HG02798 (cell line): Measurements from ENCODE around the gene C9orf153.
"Not testable (repeated sequence)": the region's sequence is repeated elsewhere in the genome, so short reads cannot be mapped to it uniquely, and the experiment has no call there.

Source experiments
- ATAC-seq: cut with Tn5 transposase; IDR thresholded peaks from one replicate; pipeline ENCODE4 v1.9.1; 2021; ENCODE audit warnings: mild to moderate bottlenecking; ENCODE audit not compliant: unreplicated experiment, poor library complexity

Gene C9orf153

DNA sequence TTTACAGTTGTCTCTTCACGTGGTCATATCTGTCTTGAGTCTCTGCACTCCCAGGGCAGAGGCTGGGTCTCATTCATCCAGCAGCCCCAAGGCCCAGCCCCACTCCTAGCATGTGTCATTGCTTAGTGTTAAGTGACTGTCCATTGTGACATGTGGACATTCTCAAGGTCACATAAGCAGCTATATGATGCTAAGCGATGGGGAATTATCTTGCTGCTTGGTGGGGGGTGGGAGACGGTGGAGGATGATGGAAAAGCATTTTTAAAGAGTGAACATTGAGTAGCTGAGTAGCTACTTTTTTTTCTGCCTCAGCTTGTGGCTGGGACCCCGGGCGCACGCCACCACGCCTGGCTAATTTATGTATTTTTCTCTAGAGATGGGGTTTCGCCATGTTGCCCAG lies at the start of gene C9orf153:
C9orf153 (minus strand) TSS at position 101 of the 400 bp plus-strand sequence. CDS start 30,054 bp downstream, outside the sequence.
- ATAC-seq, result no peak

DNA sequence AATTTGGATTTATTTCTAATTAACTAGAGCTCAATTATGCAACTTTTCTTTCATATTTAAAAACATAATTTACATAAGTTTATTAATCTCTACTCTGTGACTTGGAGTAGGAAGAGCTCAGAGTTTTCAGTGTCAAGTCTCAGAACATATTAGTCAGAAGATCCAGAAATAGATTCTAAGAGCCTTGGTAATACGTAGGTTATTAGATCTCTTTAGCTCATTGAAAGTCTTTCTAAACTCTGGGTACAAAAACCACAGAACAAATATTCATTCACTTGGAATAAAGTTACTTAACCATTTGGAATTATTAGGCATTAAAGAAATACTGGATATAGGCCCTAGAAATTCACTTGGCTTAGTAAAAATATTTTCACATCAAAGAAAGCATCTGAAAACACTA lies 49.2 kb upstream of the C9orf153 start:
- ATAC-seq, result no peak

DNA sequence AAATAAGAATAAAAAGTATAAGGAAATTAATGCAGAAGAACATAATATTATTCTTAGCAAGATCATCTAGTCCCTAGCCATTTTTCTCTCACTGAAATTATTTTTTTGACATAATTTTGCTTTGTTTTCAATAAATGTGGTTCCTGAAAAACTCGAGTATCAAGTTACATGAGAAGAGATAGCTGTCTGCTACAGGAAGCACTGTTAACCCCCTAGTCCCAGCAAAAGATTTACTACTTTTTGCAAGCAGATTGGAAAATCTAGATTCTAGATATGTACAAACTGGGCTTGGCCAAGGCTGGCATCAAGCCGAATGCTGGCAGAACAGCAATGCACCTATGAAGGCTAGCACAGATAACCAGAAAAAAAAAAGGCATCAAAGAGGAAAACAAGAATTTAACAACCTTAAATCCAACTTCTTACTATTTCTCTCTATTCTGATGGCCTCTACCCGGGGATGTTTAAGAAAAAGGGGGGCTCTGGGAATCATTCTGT lies 44.8 kb upstream of the C9orf153 start:
- ATAC-seq, result no peak

DNA sequence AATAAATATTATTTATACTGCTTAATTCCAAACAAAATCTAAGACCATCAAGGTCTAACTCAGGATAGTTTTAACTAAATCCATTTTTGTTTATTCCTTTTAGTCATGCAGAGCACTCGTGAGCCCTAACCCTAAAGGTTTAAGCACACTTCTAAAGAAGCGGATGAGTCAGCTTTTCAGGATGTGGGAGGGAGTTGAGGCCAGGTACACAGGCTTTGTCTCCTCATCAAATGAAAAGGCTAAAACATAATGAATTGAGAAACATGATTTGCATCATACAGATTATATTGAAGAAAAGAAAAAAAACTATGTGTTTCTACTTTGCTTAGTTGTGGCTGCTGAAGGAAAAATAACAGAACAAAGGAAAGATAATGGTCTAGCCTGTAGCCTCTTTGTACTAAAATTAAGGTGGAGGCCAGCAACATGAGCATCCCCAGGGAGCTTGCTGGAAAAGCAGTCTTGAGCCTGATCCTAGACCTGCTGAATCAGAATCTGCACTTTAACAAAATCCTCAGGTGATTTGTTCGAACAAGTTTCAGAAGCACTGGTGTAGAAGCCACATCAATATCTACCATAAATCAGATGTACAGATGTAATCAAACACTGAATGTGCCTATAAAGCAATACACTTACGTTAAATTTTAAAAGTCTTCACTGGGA lies 44.0 kb upstream of the C9orf153 start:
- ATAC-seq, result no peak

DNA sequence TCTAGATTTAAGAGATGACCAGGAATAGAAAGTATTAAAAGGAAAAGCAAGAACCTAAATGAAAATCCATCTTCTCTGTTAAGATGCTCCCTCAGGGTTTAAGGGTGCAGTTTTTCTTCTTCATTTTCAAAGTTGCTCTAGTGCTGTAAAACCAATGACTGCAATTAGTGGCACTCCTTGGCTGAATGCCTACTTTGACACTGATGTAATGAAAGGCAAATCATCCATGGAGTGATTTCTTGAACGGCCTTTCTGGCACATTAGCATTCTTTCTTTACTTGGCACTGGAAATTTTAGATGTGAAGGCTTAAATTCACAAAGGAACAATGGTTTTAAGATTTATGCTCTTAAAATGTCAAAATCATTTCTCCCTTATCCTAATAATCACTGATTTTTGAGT lies 42.2 kb upstream of the C9orf153 start:
- ATAC-seq, result no peak

DNA sequence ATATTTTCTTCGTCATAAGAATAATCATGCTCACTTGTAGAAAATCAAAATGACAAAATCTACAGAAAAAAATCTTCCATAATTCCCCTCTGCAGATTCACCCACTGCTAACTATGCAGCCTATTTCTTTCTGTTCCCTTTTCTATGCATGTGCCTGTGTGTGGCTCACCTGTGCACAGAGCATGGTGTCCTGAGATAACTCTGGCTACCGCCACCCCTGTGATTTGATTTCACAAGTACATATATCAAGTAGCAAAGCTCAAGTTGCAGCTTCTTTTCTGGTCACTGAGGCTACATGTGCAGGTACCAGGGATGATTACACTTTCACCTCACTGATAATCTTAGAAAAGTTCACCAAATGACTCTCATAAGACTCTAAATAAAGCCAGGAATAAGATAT lies 41.2 kb upstream of the C9orf153 start:
- ATAC-seq, result no peak

DNA sequence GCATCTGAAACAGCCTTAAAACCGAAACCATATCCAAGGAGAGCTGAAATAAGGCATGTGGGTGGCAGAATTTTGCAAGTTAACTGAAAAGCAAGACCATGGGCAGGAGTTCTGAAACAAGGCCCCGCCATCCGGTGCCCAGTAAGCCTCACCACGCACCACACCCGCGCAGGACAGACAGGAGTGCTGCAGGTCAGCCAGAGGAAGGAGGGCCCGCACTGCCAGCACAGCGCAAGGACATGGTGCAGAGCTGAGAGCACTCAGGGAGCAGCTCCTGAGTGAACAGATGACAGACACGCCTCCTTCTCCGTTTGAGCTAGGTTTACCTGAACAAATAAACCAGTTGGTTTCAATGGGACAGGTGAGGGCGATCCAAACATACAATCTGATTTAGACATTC lies 39.4 kb upstream of the C9orf153 start:
- no peak for ATAC-seq

DNA sequence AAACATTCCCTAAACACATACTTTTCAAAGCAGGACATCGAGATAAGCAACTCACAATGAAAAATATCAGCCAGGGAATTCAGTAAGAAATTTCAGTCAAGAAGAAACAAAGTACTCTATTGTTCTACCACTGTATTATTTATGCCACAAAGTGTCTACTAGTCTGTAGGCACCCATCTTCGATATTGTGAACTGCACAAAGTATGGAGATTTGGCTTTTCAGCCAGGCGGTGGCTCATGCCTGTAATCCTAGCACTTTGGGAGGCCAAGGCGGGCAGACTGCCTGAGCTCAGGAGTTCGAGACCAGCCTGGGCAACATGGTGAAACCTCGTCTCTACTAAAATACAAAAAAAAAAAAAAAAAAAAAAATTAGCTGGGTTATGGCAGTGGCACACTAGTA lies 30.9 kb upstream of the C9orf153 start:
- ATAC-seq, result not testable (repeated sequence)

DNA sequence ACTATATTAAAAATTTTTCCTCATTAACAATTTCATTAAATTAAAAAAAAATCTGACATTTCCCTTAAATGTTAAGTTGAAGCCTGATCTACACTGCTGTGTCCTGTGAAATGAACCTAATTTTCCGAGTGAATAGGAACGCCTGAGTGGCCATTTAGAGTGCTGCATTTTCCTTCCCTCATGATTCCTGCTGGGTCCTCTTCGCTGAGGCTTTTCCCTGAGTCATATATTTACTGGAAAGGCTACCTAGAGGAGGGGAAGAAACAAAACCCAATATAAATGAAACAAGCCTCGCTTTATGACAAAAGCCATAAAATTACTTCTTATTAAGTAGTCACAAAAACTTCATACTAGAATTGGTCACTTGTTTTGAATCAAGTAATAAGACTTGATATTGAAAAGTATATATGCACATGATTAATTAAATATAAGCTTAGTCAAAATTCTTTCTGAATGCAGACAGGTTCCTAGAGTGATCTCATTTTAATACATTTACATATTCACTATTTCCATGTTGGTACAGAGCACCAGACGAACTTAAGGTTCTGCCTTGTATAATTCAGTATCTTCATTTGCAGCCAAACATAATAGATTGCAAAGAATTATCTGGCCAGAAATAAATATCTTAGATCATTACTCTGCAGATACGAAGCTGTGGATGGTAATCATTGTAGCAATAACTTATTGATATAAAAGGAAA lies 29.2 kb upstream of the C9orf153 start:
- no peak for ATAC-seq

DNA sequence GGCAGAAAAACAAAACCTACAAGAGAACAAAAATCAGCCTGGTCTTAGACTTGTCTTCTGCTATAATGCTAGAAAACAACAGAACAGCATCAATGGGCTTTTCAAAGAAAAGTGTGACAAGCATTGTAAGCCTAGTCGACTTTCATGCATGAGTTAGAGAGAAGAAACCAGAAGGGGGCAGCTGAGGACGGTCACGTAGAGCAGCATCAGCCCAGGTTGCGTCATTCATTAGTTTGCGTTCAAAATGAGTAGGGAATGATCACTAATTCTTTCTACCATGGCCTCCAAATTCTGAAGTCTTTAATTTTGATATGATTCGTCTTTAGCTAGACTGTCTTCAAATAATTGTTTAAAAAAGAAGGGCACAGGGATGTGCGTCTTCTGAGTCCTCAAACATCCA lies 27.6 kb upstream of the C9orf153 start:
- no peak for ATAC-seq

DNA sequence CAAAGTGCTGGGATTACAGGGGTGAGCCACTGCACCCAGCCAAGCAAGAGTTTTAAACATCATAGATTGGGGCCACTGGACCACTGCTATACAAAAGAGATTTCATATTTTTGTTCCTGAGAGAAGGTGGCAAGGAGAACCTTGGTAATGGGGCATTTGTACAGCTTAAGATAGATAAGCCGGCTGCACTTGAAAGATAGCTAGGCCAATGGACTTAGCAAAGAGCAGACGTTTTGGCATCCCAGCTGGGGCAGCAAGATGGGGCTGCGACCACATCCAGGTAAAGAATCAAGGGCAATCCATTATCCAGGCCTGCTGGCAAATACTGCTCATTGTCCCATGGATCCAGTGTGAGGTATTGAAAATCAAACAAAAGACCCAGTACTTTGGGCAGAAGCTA lies 26.8 kb upstream of the C9orf153 start:
- ATAC-seq, result no peak

DNA sequence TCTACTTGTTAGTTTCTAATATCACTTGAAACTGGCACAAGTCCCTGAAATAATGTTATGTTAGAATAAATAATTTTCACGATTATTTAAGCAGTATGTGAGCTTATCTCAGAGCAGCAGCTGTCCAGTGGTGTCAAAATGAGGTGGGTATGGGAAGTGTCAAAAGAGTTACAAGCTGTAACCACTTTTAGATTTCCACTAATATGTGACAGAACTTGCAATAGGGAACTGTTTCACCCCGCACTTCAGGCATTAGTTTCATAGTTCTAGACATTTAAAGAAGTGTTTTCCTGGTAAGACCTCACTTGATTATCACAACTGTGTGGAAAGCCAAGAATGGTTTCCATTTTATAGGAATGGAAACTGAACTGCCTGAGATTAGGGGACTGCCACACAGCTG lies 25.8 kb upstream of the C9orf153 start:
- no peak for ATAC-seq

DNA sequence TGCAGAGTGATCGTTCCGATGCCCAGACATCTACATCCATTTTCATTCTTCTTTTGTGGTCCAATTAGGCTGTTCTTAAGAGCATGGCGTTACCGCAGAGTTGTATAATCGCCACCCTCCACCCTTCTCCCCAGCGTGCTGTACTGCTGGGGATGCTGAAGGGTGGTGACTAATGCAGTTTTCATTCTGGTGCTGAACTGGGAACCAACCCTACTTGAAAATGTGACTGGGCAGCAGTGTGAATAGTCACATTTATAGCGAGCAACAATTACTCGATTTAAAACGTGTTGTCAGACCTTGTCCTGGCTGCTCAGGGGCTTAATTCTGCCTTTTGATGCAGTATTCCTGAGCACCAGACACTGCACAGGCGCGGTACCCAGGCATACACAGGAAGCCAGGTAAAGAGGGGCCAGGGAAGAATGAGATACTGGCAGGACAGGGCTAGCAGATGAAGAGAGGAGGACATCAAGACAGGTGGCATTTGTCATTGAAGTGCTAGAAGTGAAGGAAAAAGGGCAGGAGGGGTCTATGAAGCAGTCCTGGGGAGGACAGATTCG lies 23.6 kb upstream of the C9orf153 start:
- peak; percentile 10 for ATAC-seq

DNA sequence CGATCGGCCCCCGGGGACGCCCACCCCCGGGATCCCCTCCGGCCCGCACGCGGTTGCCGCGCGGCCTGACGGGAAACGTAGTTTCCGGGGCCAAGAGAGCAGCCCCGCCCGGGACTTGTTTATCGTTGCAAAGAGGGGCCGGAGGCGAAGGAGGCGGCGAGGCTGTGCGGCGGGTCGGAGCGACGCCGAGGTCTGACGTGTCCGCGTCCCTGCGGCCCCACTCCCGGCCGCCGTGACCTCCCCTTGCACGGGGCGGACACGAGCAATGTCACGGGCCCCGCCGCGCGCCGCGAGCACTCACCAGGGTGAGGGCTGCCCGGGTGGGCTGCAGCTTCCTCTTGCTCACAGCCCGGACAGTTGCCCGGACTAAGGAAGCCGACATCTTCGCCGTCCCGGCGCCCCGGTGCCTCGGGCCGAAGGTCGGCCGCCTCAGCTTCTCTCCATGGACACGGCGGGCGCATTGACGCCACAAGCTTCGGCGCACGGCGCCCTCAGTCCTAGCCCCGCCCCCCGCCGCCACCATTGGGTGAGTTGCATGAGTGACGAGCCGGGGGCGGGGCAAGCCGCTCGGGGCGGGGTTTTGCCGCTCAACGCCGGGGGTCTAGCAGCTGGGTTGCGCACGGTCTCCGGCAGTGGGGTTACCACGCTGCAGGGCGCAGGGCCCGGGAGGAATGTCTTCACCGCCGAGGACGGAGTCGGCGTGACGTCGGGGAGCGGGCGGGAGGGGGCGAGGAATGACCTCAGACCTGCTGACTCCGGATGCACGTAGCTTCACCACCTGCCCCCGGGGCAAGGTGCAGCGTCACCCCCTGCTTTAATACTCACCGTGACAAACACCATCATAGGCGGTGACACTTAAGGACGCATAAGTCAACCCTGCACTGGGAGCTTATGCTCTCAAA lies 22.9 kb upstream of the C9orf153 start, which contains the start of gene ISCA1:
ISCA1 (minus strand) TSS at position 462 of the 902 bp plus-strand sequence; CDS start at position 382, 80 bp downstream.
- ATAC-seq, result peak; percentile 88

DNA sequence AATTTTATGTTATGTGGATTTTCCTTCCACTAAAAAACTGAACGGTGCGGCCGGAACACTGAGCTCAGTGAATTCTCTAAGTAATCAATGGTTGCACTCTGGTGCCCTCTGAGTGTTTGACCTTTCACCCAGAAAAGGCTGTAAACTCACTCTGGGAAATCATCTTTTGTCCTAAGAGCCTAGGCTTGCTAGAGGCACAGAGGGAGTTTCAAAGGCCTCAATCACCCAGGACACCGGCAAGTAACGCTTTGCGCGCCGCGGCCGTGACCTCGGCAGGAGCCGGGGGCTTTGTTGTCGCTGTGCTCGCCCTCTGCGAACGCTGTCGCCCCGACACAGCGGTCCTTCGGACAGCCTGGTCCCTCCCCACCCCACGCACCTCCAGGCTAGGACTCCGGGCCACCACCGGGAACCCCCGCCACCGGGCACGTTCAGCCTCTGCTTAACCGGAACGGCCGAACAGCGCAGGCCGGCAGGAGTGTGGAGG lies 22.2 kb upstream of the C9orf153 start:
- ATAC-seq, result no peak

DNA sequence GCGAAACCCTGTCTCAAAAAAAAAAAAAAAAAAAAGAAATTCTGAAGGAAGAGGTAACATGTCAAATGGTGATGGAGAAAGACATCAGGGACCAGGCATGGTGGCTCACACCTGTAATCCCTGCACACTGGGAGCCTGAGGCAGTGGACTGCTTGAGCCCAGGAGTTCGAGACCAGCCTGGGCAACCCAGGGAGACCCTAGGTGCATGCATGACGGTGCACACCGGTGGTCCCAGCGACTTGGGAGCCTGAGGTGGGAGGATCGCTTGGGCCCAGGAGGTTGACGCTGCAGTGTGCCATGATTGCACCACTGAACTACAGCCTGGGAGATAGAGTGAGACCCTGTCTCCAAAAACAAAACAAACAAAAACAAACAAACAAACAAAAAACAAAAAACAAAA lies 21.1 kb upstream of the C9orf153 start:
- no peak for ATAC-seq

DNA sequence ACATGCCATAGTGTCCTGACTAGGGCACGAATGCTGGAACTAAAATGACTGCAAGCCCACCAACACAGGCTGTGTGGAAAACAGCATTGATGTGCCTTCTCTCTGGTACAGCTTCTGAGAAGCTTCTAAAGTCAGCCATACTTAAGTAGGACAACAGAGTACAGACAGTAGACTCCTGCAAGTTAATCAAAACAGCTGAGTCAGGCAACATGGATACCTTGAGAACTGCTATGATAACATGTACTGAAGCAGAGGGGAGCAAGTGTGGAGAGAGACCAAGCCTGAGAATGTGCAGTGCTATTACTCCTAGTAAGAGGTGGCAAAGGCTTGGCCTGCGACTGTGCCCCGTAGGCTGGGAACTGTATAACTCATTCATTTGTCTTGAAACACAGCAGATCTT lies 20.4 kb upstream of the C9orf153 start:
- ATAC-seq, result no peak

DNA sequence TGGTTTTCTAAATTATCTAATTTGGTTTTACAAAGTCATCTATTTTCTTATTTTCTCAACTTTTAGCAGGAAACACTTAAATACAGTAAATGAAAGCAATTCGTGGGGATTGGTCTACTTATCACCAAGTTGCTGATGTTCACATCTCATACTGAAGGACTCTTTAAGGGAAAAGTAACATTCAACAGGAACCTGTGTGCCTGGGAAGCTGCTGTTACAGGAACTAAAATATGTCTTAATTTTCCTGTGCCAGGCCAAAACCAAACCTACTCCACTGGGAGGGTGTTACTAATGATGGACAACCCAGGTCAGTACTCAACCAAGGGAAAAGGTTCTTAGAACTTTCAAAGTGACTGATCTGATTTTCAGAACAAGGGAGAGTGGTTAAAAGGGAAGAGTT lies 17.6 kb upstream of the C9orf153 start:
- ATAC-seq, result no peak

DNA sequence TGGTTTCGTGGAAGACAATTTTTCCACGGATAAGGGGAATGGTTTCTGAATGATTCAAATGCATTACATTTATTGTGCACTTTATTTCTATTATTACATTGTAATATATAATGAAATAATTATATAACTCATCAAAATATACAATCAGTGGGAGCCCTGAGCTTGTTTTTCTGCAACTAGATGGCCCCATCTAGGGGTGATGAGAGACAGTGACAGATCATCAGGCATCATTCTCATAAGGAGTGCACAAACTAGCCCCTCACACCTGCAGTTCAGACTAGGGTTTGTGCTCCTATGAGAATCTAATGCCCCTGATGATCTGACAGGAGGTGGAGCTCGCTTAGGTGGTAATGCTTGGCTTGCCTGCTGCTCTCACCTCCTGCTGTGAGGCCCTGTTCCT lies 16.5 kb upstream of the C9orf153 start:
- ATAC-seq, result no peak
